H1 (cell line): ENCODE data around the gene SLC4A11. TPM values are rescaled to one million over a fixed set of nuclear protein-coding genes. Genes with fewer than 3 reads are reported as not detected.

Source experiments
- BCL11A ChIP-seq, 2 experiments: IDR thresholded peaks; one replicate each; pipeline ENCODE4 v1.6.1; 2011; ENCODE audit warnings: low read depth in 2 of 2, low read length in 2 of 2, mild to moderate bottlenecking in 2 of 2
- EGR1 ChIP-seq: IDR thresholded peaks from 2 replicates; pipeline ENCODE4 v1.6.1; 2011; ENCODE audit warnings: low read depth, low read length, borderline replicate concordance
- GABPA ChIP-seq: IDR thresholded peaks from 2 replicates; pipeline ENCODE4 v1.6.1; 2011; ENCODE audit warnings: mild to moderate bottlenecking, low read length, moderate library complexity, borderline replicate concordance; ENCODE audit not compliant: insufficient read depth
- JUN ChIP-seq: IDR thresholded peaks from 2 replicates; pipeline ENCODE4 v1.6.1; 2011; ENCODE audit warnings: low read depth, mild to moderate bottlenecking, improper control_type of control experiment, low read length
- KDM1A ChIP-seq: fragments of 200-600, 300-600 bp; sonication (generic); IDR thresholded peaks from 2 replicates; pipeline ENCODE4 v1.7.1; 2016; ENCODE audit warnings: mild to moderate bottlenecking, low read length, borderline replicate concordance
- SP2 ChIP-seq: IDR thresholded peaks from 2 replicates; pipeline ENCODE4 v1.6.1; 2012; ENCODE audit warnings: mild to moderate bottlenecking, low read length, inconsistent platforms
- polyA plus RNA-seq, 7 experiments: library from polyadenylated mRNA; depleted of rRNA in 3 of 7; stranded (reverse) in 5 of 7; unstranded in 2 of 7; fragments of >200 nt in 5 of 7; fragments of 200-250 nt in 2 of 7; gene quantifications; 1 replicate in 5 of 7; 2 replicates in 1 of 7; 4 replicates in 1 of 7; pipeline versions ENCODE4 v1.2.1 to v1.2.3, GENCODE V29; 2011 to 2013; ENCODE audit warnings: missing spikeins in 2 of 7, mixed read lengths in 2 of 7
- total RNA-seq: library from RNA; stranded (reverse); fragmentation: NEBNext Ultra II Directional; extraction: Animal tissue kit (Norgen Biotek cat#: 25700); gene quantifications from 2 replicates; pipeline ENCODE4 v1.2.1, GENCODE V29; 2021
- TF ChIP-seq, protein P1 (sequence below): IDR thresholded peaks from 2 replicates; pipeline ENCODE4 v1.6.1; 2012; ENCODE audit warnings: low read length, inconsistent platforms
- TF ChIP-seq, protein P2 (sequence below), 3 experiments: IDR thresholded peaks; 1 replicate in 2 of 3; 2 replicates in 1 of 3; pipeline versions ENCODE4 v1.5.1 to v1.6.1; 2011; ENCODE audit warnings: low read length in 3 of 3, mild to moderate bottlenecking in 3 of 3, inconsistent platforms in 2 of 3, low read depth in 1 of 3, moderate library complexity in 1 of 3; ENCODE audit not compliant: insufficient read depth in 1 of 3; ENCODE audit errors: control extremely low read depth in 1 of 3

SLC4A11 gene
- total and polyA plus RNA-seq, 2 of the 8 experiments (the other 6 are each of a cell fraction or from before 2014, with no cell fraction given): 11.9 to 32.3 TPM

DNA sequence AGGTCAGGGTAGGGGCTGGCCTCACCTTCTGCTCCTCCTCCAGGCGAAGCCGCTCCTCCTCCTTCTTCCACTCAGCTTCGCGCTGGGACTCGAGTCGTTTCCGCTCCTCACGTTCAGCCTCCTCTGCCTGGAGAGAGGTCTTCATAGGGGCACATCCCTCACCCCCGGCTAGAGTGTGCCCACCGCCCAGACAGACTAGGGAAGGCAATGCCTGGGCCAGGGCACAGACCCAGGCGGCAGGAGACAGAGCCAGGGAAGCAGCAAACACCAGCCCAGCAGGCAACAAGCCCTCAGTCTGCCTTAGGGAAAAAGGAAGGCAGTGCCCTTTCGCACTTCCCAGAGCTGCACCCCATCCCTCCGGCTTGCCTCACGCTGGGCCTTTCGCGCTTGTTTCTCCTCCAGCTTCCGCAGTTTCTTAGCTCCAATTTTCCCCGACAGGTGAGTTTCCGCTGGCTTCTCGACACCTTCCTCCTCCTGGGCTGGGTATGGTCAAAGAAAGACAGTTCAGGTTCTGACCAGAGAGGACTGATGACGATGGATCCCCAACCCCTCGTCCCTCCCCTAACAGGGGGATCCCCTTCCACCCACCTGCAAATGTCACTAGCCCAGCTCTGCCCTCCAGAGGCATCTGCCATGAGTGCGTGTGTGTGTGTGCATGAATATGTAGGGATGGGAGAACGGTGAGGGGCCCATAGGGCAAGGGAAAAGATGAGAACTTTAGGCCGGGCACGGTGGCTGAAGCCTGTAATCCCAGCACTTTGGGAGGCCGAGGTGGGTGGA is 38.8 kb downstream of the SLC4A11 start (continued):
- TF ChIP-seq, protein P1, sequence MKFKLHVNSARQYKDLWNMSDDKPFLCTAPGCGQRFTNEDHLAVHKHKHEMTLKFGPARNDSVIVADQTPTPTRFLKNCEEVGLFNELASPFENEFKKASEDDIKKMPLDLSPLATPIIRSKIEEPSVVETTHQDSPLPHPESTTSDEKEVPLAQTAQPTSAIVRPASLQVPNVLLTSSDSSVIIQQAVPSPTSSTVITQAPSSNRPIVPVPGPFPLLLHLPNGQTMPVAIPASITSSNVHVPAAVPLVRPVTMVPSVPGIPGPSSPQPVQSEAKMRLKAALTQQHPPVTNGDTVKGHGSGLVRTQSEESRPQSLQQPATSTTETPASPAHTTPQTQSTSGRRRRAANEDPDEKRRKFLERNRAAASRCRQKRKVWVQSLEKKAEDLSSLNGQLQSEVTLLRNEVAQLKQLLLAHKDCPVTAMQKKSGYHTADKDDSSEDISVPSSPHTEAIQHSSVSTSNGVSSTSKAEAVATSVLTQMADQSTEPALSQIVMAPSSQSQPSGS: no peak
- TF ChIP-seq EGR1 (no peak), SP2 (no peak), JUN (no peak), BCL11A (IDR thresholded peaks at IDR 0.05; ENCODE audit: low read depth in 2 of 2, low read length in 2 of 2) (no peak), GABPA (no peak), KDM1A (no peak)
- TF ChIP-seq, protein P2, sequence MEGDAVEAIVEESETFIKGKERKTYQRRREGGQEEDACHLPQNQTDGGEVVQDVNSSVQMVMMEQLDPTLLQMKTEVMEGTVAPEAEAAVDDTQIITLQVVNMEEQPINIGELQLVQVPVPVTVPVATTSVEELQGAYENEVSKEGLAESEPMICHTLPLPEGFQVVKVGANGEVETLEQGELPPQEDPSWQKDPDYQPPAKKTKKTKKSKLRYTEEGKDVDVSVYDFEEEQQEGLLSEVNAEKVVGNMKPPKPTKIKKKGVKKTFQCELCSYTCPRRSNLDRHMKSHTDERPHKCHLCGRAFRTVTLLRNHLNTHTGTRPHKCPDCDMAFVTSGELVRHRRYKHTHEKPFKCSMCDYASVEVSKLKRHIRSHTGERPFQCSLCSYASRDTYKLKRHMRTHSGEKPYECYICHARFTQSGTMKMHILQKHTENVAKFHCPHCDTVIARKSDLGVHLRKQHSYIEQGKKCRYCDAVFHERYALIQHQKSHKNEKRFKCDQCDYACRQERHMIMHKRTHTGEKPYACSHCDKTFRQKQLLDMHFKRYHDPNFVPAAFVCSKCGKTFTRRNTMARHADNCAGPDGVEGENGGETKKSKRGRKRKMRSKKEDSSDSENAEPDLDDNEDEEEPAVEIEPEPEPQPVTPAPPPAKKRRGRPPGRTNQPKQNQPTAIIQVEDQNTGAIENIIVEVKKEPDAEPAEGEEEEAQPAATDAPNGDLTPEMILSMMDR (IDR thresholded peaks at IDR 0.05; ENCODE audit: control extremely low read depth in 1 of 3, insufficient read depth in 1 of 3, low read depth in 1 of 3, low read length in 3 of 3): no peak
- TF ChIP-seq, all 59 proteins: peak for 0
